SH-SY5Y (cell line): ENCODE results near the gene AKAP11.

Source experiments
- GATA2 ChIP-seq: IDR thresholded peaks from 2 replicates; pipeline ENCODE4 v1.6.1; 2011; ENCODE audit warnings: mild to moderate bottlenecking, low read depth, low read length
- GATA3 ChIP-seq: IDR thresholded peaks from 2 replicates; pipeline ENCODE4 v1.6.1; 2011; ENCODE audit warnings: low read depth, mild to moderate bottlenecking, low read length, moderate library complexity

The AKAP11 gene

DNA sequence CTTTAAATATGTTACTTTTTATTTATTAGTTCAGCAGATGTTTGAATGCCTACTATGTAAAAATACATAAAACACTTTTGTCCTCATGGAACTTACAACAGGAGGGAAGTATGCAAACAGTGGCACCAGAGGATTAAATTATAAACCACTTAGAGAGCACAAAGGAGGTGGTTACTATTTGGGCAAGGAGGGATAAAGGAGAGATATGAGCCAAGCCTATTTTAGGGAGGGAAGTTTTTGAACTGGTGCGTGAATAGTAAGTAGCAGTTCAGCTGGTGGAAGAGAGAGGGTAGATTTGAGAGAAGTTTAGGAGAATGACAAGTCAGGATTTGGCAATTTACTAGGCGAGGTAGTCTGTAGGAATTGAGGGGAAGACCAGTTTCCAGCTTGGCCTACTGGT, 8.6 kb downstream of the AKAP11 start:
- TF ChIP-seq GATA3 (no peak), GATA2 (no peak)

DNA sequence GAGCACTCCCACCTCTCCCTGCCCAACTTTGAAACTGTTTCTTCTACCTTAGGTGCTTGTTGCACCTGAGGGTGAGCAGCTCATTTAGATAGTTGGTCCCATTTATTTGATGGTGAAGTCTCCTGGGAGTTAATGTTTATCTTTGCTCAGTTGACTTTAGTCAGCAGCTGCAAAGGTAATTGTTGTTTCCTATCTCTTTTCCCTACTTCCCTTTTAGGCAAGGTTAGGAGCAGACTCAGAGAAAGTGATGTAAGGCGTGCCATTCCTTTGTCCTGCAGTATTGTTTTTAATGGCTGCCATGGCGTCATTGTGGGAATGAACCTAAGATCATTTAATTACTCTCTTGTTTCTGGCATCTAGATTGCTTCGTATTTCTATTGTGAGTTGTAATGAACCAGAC, 11.6 kb downstream of the AKAP11 start:
- no peak for TF ChIP-seq GATA2
- TF ChIP-seq GATA3 = no peak

DNA sequence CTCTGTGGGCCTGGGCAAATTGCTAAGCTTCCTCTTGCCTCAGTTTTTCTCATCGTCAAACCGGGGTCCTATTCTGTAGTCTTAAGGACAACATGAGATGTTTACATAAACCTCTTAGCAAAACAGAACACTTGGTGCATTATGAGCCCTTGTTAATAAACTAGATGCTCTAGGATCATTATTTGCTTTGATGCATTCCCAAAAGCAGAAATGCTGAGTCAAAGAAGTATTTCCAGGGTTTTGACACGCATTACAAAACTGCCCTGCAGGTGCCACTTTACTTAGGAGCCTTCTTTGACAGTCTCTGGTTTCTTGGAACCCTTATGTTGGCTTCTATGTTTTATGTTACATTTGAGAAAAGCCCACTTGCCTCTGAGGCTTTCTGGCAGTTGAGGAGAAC, 12.1 kb downstream of the AKAP11 start:
- TF ChIP-seq GATA2 = no peak
- no peak for TF ChIP-seq GATA3

DNA sequence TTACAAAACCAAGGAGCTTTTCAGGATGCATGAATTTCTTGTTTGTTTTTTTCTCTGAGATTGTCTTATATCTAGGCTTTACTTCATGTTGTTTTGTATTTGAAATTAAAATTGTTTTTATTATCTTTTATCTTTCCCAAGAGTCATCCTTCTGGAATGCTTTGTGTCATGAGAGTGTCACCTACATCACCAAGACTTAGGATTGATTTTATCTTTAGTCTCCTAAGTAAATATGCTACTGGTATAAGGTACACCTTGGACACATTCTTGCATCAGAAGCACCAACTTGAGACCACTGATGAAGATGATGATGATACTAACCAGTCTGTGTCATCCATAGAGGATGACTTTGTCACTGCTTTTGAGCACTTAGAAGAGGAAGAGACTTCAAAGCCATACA, 26.4 kb downstream of the AKAP11 start:
- TF ChIP-seq GATA2 (no peak), GATA3 (no peak)

DNA sequence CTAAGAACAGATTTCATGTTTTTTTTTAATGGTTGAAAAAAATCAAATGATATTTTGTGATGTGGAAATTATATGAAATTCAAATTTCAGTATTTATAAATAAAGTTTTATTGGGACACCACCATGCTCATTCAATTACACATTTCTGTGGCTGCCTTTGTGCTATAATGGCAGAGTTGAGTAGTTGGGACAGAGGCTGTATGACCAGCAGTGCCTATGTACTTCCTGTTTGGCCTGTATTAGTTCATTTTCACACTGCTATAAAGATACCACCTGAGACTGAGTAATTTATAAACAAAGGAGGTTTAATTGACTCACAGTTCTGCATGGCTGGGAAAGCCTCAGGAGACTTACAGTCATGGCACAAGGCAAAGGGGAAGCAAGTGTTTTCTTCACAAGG, 33.6 kb downstream of the AKAP11 start:
- TF ChIP-seq GATA2 (no peak), GATA3 (no peak)

DNA sequence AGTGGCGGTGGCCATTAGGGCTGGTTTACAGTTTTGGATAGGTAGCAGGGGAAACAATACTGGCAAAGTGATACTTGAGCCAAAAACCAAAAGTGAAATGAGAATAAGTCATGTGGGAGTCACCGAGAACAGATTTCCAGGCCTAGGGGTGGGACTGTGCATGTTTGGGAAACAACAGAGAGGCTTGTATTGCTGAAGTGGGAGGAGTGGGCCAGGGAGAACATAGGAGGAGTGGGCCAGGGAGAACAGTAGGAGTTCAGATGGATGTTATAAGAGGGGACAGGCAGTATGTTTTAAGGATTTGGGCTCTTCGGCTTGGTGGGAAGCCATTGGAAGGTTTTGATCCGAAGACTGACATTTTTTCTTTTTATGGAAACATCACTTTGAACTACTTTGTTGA, 35.5 kb downstream of the AKAP11 start:
- TF ChIP-seq GATA3 (no peak), GATA2 (no peak)

DNA sequence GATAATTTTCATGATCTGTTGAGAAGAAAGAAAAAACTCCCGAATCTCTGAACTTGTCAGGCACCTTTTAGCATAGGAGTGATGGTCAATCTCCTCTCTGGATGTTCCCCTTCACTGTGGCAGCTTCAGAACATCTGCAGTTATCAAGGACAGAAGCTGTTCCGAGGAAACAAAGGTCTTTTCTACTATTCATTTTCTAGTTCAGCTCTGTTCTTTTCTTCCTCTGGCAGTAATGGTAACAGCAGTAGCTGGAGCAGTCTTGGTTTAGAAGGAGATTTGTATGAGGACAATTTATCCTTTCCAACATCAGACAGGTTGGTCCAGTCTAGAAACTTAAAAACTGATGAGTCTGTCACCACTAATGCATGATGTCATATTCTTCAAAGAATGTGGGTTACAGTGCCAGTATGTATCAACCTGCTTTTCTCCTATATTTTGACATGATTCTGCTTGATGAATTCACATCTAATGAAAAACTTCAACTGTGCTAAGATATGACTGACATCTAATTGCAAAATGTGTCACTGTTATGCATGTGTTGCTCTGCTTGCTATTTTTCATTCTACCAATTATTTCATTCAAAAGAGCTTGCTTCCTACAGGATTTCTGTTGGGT, 41.0 kb downstream of the AKAP11 start:
- no peak for TF ChIP-seq GATA2
- no peak for TF ChIP-seq GATA3

DNA sequence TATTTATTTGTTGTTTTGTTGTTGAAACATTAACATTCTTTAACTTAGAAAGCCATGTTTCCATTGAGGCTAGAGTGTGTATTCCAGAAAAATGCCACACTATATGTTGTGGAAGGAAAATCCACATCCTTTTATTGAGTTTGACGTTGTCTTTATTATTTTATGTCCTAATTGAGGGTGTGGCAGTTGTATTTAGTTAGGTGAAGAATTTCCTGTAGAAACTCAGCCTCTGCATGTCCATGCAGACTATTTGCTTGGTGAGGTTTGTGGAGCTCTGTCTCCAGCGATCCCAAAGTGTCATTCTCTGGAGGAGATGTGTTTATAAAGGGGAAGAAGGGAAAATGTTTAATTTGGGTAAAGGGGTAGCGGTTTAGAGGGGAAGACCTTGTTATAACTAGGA, 46.6 kb downstream of the AKAP11 start:
- TF ChIP-seq GATA3 (no peak), GATA2 (no peak)

DNA sequence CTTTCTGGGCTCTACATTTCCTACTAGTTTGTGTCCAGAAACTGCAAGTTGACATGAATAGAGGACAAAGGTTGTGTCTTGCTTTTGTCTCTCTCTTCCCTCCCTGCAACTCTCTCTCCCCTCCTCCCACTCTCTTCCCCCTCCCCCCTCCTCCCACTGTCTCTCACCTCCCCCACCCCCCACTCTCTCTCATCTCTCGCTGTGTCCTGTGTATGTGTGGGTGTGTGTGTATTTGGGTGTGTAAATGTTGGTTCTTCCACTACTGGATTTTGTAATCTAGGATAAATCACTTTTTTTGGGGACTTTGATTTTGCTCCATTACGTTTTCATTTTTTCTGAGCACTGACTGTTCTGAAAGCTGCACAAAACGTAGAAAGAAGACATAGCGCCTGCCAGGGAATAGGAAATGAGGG, 48.4 kb downstream of the AKAP11 start:
- TF ChIP-seq GATA2 = no peak
- no peak for TF ChIP-seq GATA3

DNA sequence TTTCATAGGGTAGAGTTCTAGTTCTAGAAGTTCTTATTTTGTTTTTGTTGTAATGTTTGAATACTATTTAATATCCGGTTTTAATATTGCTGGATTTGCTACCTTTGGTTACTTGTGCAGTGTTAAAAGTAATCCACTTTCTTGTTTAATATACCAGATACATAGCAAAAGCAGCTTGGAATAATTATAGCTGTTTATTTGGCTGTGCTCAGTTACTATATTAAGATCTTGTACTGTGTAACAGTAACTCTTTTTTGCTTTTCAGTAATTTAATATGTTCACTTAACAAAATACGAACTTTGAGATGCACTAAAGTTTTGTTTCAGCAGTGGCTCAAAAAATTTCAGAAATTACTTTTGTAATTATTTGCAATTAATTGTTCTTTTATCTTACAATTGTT, 50.9 kb downstream of the AKAP11 start:
- TF ChIP-seq GATA2 (no peak), GATA3 (no peak)

DNA sequence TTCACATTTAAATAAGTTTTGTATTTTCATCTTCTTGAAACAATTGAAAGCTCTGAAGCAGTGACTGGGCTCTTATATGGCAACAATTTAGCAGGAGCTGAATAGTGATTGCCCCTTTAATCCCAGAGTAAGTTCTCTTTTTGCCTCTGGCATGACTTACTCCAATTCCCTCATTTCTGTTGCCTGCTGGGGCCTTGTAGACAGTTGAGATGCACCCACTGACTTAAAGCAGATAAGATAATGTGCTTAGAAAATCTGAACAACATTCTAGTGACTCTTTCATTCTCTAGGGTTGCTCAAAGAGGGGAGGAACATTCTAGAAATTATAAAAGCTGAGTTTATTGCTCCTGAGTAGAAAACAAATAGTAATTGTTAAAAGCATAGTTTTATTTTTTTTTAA, 52.8 kb downstream of the AKAP11 start:
- TF ChIP-seq GATA2 (no peak), GATA3 (no peak)

DNA sequence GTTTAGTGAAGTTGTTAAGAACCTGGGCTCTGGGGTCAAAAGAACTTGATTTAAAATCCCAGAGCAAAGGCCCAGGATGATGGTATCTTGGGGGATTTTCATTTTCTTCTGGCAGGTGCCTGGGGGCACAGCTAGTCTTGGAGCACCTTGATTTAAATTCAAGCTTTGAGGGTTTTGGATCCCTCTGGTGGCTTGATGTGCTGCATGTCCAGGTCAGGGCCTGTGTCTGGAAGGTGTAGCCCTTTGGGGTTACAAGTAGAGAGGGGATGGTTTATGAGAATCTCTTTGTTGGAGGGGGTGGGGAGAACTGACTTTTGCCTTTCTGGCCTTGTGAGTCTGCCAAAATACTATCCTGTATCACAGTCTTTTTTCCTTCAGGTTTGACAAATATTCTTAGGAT, 55.8 kb downstream of the AKAP11 start:
- no peak for TF ChIP-seq GATA2
- no peak for TF ChIP-seq GATA3

DNA sequence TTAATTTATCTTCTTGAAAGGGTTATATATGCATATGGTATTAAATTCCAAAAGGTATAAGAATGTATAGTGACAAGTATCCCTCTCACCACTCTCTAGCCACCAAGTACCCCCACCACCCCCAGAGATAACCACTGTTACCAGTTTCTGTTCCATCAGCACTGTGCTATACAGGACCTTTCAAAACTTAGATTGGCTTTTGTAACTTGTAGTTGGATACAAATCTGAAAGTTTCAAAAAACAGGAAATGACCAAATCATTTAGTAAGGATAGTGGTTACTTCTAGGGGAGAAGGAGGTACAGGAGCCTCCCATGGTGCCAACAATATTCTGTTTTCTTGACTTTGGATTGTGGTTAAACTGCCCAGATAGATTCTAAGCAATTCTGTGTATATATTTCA, 56.7 kb downstream of the AKAP11 start:
- no peak for TF ChIP-seq GATA3
- no peak for TF ChIP-seq GATA2

DNA sequence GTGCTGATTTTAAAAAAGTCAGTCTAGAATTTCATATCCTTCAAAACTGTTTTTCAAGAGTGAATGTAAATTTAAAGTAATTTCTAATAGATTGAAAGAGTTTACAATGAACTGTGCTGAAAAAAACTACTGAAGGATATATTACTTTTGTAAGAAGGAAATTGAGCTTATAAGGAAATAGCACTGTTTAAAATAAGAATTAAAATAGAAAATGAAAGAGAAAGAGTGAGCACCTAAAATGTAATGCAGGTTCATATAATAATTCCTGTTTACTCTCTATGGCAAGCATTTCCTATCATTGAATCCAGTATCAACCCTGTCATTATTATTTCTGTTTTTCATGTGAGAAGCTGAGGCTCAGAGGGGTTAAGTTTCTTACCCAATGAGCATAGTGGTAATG, 57.3 kb downstream of the AKAP11 start:
- TF ChIP-seq GATA2 = no peak
- TF ChIP-seq GATA3 = no peak

DNA sequence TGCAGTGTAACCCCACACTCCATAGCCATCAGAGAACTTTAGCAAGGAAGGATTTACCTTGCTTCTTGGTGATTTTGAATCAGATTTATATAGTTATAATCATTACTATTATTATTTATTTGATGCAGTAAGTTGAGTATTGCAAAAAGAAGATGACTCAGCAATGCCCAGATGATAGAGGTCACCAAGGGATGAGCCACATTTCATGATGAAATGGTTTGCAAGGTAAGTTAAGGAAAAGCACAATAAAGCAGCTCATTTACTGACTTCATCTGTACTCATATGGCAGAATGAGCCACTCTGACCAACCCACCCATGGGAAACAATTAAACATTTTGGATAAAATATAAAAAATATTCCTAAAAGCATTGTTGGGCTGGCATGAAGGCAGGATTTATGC, 59.1 kb downstream of the AKAP11 start:
- TF ChIP-seq GATA3 = no peak
